ENCODE data around the gene MLN. TPM values are rescaled to one million over a fixed set of nuclear protein-coding genes. Genes with fewer than 3 reads are reported as not detected.

The MLN gene
- total and polyA plus RNA-seq, 2 donors (not counting 3 experiments of a cell fraction or from before 2014, with no cell fraction given): not detected

DNA sequence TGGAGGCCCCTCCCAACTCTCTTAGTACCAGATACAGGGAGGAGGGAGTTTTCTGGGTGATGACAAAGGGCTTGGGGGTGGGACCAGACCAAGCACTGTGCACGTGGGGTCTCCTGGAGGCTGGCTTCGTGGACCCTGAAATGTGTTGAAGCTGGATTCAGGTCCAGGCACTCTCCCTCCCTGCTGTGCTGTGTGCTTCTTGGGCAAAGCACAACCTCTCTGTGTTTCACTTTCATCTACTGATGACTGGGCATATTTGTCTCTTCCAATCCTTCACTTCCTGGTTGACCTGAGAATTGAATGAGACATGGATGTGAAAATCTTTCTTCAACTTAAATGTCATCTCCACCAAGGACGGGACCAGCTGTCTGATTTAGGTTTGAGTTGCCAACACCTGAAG lies 14.5 kb upstream of the MLN start:
- Histone ChIP-seq H4K20me1 (replicated peaks; ENCODE audit: control insufficient read depth, extremely low read depth, insufficient read depth, low read length) (no peaks in the 10 kb centered on the region), H3K36me3 (ENCODE audit: control insufficient read depth in 2 of 2, extremely low read depth in 1 of 2, insufficient read depth in 2 of 2, low read length in 2 of 2) (no peaks in the 10 kb centered on the region), H2AFZ (ENCODE audit: low read depth, low read length) (no peak overlapping the region), H3K9me1 (replicated peaks; ENCODE audit: control insufficient read depth, extremely low read depth, insufficient read depth, low read length) (no peaks in the 10 kb centered on the region), H3K9me3 (replicated peaks; ENCODE audit: control insufficient read depth, insufficient read depth, low read length) (no peaks in the 10 kb centered on the region), H3K79me2 (ENCODE audit: control insufficient read depth, insufficient read depth, low read length) (no peaks in the 10 kb centered on the region), H3K4me2 (ENCODE audit: insufficient read depth, low read length) (no peak overlapping the region), H3K9ac (replicated peaks; ENCODE audit: extremely low read depth, insufficient read depth, low read length) (no peak overlapping the region), H3K4me1 (ENCODE audit: control insufficient read depth, extremely low read depth, insufficient read depth, low read length) (no peaks in the 10 kb centered on the region), H3K27ac (ENCODE audit: insufficient read depth, low read depth, low read length) (no peak overlapping the region), H3K4me3 (replicated peaks in 1 of 3; ENCODE audit: insufficient read depth in 1 of 3, low read depth in 1 of 3, low read length in 3 of 3) (no peak overlapping the region), H3K27me3 (ENCODE audit: control insufficient read depth in 2 of 2, insufficient read depth in 2 of 2, low read length in 2 of 2) (peaks cover 0 to 6% of the 10 kb centered on the region in 2 experiments)
- FAIRE-seq: no peak
- CTCF ChIA-PET: interaction anchor here (0.9 kb wide), 1 partner anchor 11 kb away, joined by 3 read pairs; no protein-coding TSS in a partner anchor
- POLR2A ChIA-PET: interaction anchor here (0.6 kb wide), 1 partner anchor 131 kb away, joined by 4 read pairs; no protein-coding TSS in a partner anchor
- DNase-seq (ENCODE audit: low read depth, low spot score): no peak
- no TSS peak for BruUV-seq (replicated peaks)
- intact Hi-C loops (cut with micrococcal nuclease): no loop called here
- dilution Hi-C loops (cut with MboI; ENCODE audit: extremely low pct_ligation_motif_present, low sequenced_read_pairs): no loop called here
- TF ChIP-seq POLR2A (IDR thresholded peaks at IDR 0.05; ENCODE audit: low read depth, low read length): no peak
- no peak for TF ChIP-seq CTCF (IDR thresholded peaks at IDR 0.05; ENCODE audit: extremely low read depth in 1 of 2, insufficient read depth in 1 of 2, low read depth in 1 of 2, low read length in 2 of 2)
- TF ChIP-seq MYC (IDR thresholded peaks at IDR 0.05; ENCODE audit: low read depth, low read length): no peak
- TF ChIP-seq, protein P1, sequence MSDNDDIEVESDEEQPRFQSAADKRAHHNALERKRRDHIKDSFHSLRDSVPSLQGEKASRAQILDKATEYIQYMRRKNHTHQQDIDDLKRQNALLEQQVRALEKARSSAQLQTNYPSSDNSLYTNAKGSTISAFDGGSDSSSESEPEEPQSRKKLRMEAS (IDR thresholded peaks at IDR 0.05; ENCODE audit: insufficient read depth, insufficient read length): no peak
- no peak for TF ChIP-seq POLR2AphosphoS5 (IDR thresholded peaks at IDR 0.05; ENCODE audit: insufficient read depth, low read depth, low read length)
- TF ChIP-seq GATA2 (IDR thresholded peaks at IDR 0.05; ENCODE audit: insufficient read depth, insufficient read length, low read depth, low read length): no peak
